Ureter (tissue), 1 donor: ENCODE data around the gene S100A16. TPM values are rescaled to one million over a fixed set of nuclear protein-coding genes. Genes with fewer than 3 reads are reported as not detected.
"Not testable (repeated sequence)": the region's sequence is repeated elsewhere in the genome, so short reads cannot be mapped to it uniquely, and the experiment has no call there.

Experiments
- DNase-seq: peaks from one replicate; pipeline ENCODE4 v3.0.0-alpha.2; 2020; ENCODE audit warnings: low spot score
- total RNA-seq: library from RNA; stranded (reverse); gene quantifications from one replicate; pipeline ENCODE4 v1.2.4, GENCODE V29; 2023
- donor health status: DM: yes; HTN: yes; CAD: no.

S100A16 gene
- total RNA-seq, 1 donor from 2014 or later: 81.8 TPM

GRCh38 chr1:153586347-153586746, 26.6 kb downstream of the S100A16 start:
- DNase-seq: no peak

GRCh38 chr1:153585006-153585405, 27.9 kb downstream of the S100A16 start:
- DNase-seq: no peak

GRCh38 chr1:153583976-153584375, 29.0 kb downstream of the S100A16 start:
- no peak for DNase-seq

- DNase-seq: not testable (repeated sequence)
Observed at GRCh38 chr1:153583514-153583913, 29.4 kb downstream of the S100A16 start.

GRCh38 chr1:153582836-153583235, 30.1 kb downstream of the S100A16 start:
- DNase-seq: not testable (repeated sequence)

- DNase-seq: no peak
Observed at GRCh38 chr1:153578936-153579335, 34.0 kb downstream of the S100A16 start.

- DNase-seq: no peak
Observed at GRCh38 chr1:153578490-153578889, 34.4 kb downstream of the S100A16 start.

GRCh38 chr1:153577624-153578051, 35.3 kb downstream of the S100A16 start:
- no peak for DNase-seq

GRCh38 chr1:153577138-153577537, 35.8 kb downstream of the S100A16 start:
- DNase-seq: no peak

GRCh38 chr1:153575497-153575896, 37.4 kb downstream of the S100A16 start:
- DNase-seq: not testable (repeated sequence)

GRCh38 chr1:153575081-153575491, 37.9 kb downstream of the S100A16 start:
- not testable (repeated sequence) for DNase-seq

GRCh38 chr1:153573351-153573750, 39.6 kb downstream of the S100A16 start:
- DNase-seq: no peak

GRCh38 chr1:153572569-153573015, 40.3 kb downstream of the S100A16 start:
- DNase-seq: peak; percentile 85

- no peak for DNase-seq
Observed at GRCh38 chr1:153571706-153572105, 41.2 kb downstream of the S100A16 start.

- DNase-seq: no peak
Observed at GRCh38 chr1:153570874-153571273, 42.1 kb downstream of the S100A16 start.

- DNase-seq: no peak
Observed at GRCh38 chr1:153569465-153569864, 43.5 kb downstream of the S100A16 start.

- peak; percentile 93 for DNase-seq
Observed at GRCh38 chr1:153568367-153569099, 44.4 kb downstream of the S100A16 start.

GRCh38 chr1:153567621-153568366, 45.1 kb downstream of the S100A16 start:
- no peak for DNase-seq

- peak; percentile 97 for DNase-seq
Observed at GRCh38 chr1:153566414-153567371, 46.2 kb downstream of the S100A16 start.

GRCh38 chr1:153565529-153566374, 47.2 kb downstream of the S100A16 start, which contains the start of gene S100A2:
Gene S100A2 (minus strand): TSS chr1:153565844. CDS start chr1:153563877, 1,967 bp downstream.
- DNase-seq: peak; percentile 78

GRCh38 chr1:153563991-153564390, 48.9 kb downstream of the S100A16 start:
- DNase-seq: peak; percentile 41
